Measurements from ENCODE around the gene GPHB5. TPM values are rescaled to one million over a fixed set of nuclear protein-coding genes. Genes with fewer than 3 reads are reported as not detected.
"Not testable (repeated sequence)": the region's sequence is repeated elsewhere in the genome, so short reads cannot be mapped to it uniquely, and the experiment has no call there.

The GPHB5 gene
- polyA plus RNA-seq (2013, experiment 1 of 2; ENCODE audit: insufficient read length) = not detected
- not detected for polyA plus RNA-seq (2013, experiment 2 of 2; ENCODE audit: insufficient read length)

GRCh38 chr14:63318835-63319234 lies at the start of gene GPHB5:
TSS of gene GPHB5 (minus strand) at chr14:63318935. CDS start at chr14:63317849, 1,086 bp downstream.
- DNase-seq = no peak

- no peak for DNase-seq
Observed at GRCh38 chr14:63367742-63368364, 49.1 kb upstream of the GPHB5 start.

GRCh38 chr14:63362389-63362819 lies 43.7 kb upstream of the GPHB5 start:
- no peak for DNase-seq

- no peak for DNase-seq
Observed at GRCh38 chr14:63361790-63362189, 43.1 kb upstream of the GPHB5 start.

DNA sequence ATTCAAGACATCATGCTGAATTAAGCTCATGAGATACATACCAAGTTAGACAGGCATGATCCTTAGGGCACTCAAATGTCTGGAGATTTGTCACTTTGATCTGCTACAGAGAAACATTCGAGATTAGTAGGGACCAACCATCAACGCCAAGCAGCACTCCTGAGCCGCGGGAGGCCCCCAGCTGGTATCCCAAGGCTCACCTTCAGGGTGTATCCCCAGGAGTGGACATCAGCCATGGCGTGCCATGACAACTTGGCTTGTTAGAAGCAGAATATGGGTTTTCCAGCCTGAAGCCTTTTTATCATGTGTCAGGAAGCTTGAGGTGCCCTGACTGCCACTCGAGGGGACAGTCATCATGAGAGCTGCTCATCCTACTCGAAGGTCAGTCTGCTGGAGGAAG lies 39.1 kb upstream of the GPHB5 start:
- no peak for DNase-seq

DNA sequence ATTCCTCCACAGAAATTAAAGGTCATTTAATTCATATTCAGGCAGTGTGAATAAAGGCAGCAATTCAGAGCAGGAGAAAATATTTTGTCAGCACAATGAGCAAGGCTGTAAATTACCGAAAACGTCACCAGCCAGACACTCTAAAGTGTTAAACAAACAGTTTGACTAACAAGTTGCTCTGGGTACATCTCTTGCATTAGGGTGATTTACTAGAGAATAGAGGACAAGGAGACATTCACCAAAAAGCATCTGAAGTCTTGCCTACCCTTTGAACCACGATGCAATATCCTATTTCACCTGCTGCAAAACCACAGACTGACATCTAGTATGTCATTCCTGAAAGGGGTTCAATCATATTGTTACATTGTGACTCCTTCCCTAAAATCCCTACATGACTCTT lies 27.1 kb upstream of the GPHB5 start:
- no peak for DNase-seq

GRCh38 chr14:63344336-63344735 lies 25.6 kb upstream of the GPHB5 start:
- DNase-seq = no peak

DNA sequence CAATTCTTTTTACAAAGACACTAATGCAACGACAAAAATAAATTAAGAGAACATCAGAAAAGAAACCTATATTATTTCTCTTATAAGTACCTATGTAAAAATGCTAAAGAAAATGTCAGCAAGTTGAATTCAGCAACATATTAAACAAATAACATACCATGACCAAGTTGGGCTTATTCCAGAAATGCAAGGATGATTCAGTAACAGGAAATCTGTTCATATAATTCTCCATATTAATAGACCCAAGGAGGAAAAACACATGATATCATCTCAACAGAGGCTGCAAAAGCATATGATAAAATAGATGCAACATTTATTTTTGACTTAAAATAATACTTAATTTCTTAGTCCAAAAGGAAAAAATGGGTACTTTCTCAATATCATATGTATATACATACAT lies 25.1 kb upstream of the GPHB5 start:
- peak; percentile 74 for DNase-seq

- DNase-seq = peak; percentile 5
Observed at GRCh38 chr14:63342371-63342770, 23.6 kb upstream of the GPHB5 start.

- DNase-seq = no peak
Observed at GRCh38 chr14:63328787-63329737, 10.3 kb upstream of the GPHB5 start.

DNA sequence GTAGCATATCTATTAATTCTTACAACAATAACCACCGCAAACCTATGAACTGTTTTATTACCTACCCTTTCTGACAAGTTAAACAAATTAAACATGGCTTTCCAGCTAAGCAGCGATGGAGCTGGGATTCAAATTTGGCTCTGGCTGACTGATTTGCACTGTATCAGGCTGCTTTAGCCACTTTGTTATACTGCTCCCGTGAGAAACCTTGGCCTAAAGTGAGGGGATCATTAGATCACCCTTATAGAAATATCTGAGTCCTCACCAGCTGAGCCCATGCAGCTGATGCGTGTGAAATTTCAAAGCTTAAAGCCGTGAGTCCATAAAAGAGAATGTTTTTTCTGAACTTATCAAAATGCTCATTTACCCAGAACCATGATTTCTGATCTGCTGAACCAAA lies 8.1 kb upstream of the GPHB5 start:
- DNase-seq = no peak

DNA sequence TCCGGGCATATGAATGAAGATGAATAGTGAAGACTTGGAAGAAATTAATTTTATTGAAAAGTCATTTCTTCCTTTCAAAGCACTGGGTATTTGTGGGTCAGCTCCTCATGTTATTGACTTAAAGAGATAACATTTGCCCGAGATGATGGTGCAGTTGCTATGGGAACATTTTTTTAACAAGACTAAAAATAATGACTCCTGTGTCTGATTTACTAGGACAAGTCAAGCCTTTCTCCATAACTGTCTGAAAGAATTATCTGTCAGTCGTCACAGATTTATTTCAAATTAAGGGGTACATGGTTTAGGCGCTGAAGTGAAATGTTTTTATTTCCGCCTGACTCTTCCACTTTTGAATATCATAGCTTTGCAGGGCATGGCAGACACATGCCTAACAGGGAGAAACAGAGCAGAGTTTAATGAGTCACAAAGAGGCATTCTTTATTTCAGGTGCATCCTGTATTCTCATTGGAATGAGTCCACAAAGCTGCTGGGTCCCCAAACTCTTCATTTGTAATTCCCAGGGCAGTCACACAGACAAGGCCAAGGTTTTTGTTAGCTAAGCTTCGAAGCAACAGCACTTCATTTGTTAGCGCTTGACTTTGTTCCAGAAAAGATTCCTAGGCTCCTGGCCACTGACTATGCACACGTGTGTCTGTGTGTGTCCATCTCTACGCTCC lies 4.3 kb upstream of the GPHB5 start:
- DNase-seq = no peak

DNA sequence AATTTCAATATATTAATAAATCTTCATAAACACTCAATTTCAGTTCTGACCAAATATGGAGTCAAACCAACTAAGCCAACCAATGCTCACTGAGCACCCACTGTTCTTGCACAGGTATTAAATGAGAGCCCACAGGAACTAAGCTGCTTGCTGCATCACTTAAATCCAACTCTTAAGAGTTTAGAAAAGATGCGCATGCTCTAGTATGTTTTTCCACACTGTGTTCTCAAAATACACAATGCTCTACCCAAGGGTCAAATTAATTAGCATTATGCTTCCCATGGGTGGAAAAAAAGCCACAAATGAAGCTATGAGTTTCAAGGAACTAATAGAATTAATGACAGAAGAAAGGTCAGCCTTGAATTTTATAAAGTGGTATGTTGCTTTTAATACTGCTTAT lies 3.7 kb upstream of the GPHB5 start:
- DNase-seq = no peak

- DNase-seq = peak; percentile 6
Observed at GRCh38 chr14:63308723-63309317, 9.9 kb downstream of the GPHB5 start.

- not testable (repeated sequence) for DNase-seq
Observed at GRCh38 chr14:63304429-63304828, 14.3 kb downstream of the GPHB5 start.

DNA sequence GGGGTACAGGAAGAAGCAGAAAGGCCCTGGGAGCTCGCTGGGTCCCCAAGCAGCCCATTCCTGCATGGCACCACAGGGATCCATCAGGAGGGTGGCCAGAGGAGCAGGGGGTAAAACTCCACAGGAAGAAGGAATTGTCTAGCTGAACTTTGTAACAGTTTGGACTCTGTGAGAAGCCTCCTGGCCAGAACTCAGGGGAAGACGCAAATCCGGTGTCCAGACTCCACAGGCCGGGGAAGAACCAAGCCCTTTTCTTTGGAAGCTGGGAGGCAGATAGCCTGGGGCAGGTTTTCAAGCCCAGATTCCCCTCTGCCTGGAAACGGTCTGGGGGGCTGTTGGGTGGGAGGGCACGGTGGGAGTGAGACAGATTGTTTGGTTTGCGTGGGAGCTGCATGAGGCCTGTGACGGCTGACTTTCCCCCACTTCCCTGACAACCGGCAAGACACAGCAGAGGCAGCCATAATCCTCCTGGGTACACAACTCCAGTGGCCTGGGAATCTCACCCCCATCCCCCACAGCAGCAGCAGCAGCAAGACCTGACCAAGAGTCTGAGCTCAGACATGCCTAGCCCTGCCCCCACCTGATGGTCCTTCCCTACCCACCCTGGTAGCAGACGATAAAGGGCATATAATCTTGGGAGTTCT lies 16.7 kb downstream of the GPHB5 start:
- no peak for DNase-seq

DNA sequence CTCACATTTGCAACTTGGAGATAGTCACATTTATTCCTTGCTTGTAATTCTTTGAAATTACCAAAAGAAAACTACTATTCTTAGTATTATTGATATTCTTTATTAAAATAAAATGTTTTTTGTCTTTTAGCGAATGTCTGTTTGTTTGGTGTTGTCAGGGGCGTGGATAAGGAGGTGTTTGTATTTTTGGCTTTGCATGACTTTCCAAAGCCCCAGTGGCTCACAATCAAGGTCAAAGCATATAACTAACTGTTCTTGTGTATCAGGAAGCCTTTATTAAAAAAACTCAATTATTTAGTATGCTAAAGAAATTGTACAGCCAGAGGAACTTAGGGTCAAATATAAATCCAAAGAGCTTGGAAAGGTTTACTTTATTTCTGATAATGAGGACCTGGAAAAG lies 17.9 kb downstream of the GPHB5 start:
- DNase-seq = no peak

GRCh38 chr14:63299351-63300110 lies 19.2 kb downstream of the GPHB5 start:
- DNase-seq = no peak

DNA sequence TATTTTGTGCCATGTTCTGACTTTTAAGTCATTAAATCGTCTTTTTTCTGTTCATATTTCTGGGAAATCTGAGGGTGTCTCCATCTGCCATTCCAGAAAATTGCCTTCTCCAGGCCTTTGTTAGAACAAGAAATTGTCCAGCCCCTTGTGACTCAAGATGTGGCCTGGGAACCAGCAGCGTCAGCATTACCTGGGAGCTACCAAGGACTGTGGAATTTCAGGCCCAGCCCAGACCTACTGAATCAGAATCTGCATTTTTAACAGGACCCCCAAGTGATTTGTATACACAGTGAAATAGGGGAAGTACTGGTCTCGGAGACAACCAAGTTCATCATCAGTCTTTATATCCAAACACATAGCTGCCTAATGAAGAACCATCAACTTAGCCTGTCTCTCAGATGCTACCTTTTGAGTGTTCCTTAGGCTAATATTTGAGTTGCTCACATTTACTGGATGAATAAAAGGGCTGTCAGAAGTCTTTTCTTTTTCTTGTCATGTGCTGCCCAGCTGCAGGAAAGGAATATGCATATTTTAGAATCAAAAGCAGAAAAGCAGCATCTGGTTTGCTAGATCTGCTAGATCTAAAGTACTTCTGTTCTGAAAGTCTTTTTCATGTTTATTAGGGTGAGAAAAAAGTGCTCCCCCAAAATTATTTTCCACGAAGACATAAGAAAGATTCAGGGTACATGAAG lies 21.2 kb downstream of the GPHB5 start:
- no peak for DNase-seq

DNA sequence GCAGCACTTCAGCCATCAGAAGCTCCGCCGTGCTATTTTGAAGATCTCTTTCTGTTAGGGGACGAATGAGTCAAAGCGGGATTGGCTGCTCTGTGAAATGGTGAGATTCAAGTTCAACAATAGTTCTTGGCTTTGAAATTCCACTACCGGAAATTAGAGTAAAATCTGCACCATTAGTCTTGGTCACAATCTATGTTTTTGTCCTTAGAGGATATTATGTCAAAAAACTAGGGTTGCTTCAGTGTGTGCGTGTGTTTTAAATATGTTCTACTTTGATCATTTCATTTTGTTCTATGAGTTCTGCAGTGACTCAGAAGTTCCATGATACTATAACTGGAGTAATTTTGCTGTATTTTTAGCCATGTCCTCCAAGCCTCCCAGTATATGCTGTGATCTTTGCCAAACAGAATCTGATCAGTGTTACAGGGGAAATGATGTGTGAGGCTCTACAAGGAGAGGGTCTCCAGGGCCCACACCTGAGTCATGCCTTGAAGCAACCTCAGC lies 22.6 kb downstream of the GPHB5 start:
- DNase-seq = peak; percentile 7

All from fibroblast of skin of scalp (primary cell).